ENCODE measurements around the gene LSM6.

Gene LSM6

GRCh38 chr4:146238107-146238506 lies 62.6 kb downstream of the LSM6 start:
- Mint-ChIP-seq H3K9me3 (peaks cover 6% of the 10 kb centered on the region), H3K4me3 (no peak overlapping the region), H3K36me3 (ENCODE audit: low read depth) (no peaks in the 10 kb centered on the region), H3K27ac (no peak overlapping the region), H3K4me1 (peaks cover 16% of the 10 kb centered on the region), H3K27me3 (ENCODE audit: low read depth, poor library complexity) (peaks cover 9% of the 10 kb centered on the region)
- no peak for DNase-seq
- TF ChIP-seq CTCF (IDR thresholded peaks at IDR 0.05) = no peak

All from nephron progenitor cell (in vitro differentiated cells).